ENCODE results near the gene TMEM163. TPM values are rescaled to one million over a fixed set of nuclear protein-coding genes. Genes with fewer than 3 reads are reported as not detected.

The TMEM163 gene
- total RNA-seq, 6 experiments from 2014 or later: 0.06 to 0.20 (median 0.07) TPM; not detected in 3

DNA sequence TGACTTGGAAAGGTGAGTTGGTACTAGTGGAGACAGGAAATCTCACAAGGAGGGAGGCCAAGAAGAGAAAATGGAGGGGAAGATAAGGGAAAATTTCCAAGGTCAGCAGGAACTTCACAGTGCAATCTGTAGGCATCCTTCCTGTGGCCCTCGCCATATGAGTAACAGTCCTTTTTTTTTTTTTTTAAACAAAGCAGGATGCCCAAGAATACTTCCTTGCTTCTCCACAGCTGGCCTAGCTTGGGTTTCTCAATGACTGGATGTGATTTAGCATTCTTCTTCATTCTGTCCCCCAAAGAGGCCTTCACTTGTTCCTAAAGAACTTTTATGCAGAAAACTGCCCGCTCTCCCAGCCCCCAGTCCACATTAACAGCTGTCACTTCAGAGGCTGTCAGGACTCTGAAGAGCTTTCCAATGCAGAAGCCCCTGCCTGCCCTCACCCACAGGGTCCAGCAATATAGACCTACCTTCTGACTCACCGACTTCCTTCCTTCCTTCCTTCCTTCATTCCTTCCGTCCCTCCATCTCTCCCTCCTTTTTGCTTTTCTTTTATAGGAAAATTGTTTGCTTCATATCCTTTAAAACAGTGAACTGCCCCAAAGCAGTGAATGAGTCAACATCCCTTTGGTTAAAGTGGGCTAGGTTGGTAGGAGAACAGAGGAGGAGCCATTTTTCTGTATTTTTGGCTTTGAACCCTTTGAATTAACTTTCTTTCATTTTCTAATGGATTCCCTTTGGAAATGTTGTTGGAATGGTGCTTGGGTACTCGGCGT, 292.9 kb downstream of the TMEM163 start:
- peaks cover 0 to 21% (median 0%) of the 10 kb centered on the region in 4 donors for H3K36me3 ChIP-seq
- peaks cover 0 to under 1% (median 0%) of the 10 kb centered on the region in 4 donors for H3K4me1 ChIP-seq
- ATAC-seq: no peak
- H3K27me3 ChIP-seq: no peaks in the 10 kb centered on the region
- intact Hi-C loops (cut with DNase I): no loop called here
- no peaks in the 10 kb centered on the region for H3K9me3 ChIP-seq
- no peak overlapping the region for H3K4me3 ChIP-seq
- no peak for DNase-seq
- no peak for TF ChIP-seq POLR2A (IDR thresholded peaks at IDR 0.05)
- TF ChIP-seq, protein P1, sequence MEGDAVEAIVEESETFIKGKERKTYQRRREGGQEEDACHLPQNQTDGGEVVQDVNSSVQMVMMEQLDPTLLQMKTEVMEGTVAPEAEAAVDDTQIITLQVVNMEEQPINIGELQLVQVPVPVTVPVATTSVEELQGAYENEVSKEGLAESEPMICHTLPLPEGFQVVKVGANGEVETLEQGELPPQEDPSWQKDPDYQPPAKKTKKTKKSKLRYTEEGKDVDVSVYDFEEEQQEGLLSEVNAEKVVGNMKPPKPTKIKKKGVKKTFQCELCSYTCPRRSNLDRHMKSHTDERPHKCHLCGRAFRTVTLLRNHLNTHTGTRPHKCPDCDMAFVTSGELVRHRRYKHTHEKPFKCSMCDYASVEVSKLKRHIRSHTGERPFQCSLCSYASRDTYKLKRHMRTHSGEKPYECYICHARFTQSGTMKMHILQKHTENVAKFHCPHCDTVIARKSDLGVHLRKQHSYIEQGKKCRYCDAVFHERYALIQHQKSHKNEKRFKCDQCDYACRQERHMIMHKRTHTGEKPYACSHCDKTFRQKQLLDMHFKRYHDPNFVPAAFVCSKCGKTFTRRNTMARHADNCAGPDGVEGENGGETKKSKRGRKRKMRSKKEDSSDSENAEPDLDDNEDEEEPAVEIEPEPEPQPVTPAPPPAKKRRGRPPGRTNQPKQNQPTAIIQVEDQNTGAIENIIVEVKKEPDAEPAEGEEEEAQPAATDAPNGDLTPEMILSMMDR (IDR thresholded peaks at IDR 0.05): no peak
- no peak overlapping the region for H3K27ac ChIP-seq
- 83% methylated on average over 6 of the region's 6 CpGs for WGBS (ENCODE audit: insufficient coverage, low coverage, low lambda C conversion rate, missing lambda C conversion rate)

DNA sequence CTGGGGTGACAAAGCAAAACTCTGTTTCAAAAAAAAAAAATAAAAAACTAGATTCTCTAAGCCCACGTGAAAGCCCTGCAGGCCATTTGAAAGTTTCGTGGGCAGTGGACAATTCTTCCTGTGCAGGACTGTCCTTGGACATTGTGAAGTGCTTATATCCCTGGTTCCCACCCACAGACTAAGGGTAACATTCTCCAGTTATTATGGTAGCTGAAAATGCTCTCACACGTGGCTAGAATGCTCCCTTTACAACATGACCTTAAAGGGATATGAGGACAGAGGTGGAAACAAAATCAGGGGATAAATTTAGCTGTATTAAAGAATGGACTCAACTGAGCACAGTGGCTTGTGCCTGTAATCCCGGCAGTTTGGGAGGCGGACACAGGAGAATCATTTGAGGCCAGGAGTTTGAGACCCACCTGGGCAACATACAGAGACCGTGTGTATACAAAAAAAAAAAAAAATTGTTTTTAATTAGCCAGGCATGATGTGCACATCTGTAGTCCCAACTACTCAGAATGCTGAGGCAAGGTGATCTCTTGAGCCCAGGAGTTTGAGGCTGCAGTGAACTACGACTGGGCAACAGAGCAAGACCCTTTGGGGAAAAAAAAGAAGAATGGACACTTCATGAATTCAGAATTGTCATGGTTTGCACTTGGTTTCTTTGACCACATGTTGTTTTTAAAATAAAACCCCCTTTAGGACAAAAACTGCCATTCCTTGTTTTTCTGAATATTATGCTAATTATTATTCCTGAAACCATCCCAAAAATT, 297.1 kb downstream of the TMEM163 start:
- no peaks in the 10 kb centered on the region for H3K9me3 ChIP-seq
- no peak overlapping the region for H3K27ac ChIP-seq
- no peak overlapping the region for H3K4me3 ChIP-seq
- H3K4me1 ChIP-seq: peaks cover 0 to 24% (median 5%) of the 10 kb centered on the region in 4 donors
- intact Hi-C loops (cut with DNase I): no loop called here
- TF ChIP-seq, protein P1 (IDR thresholded peaks at IDR 0.05): no peak
- TF ChIP-seq POLR2A (IDR thresholded peaks at IDR 0.05): no peak
- ATAC-seq (no peak), DNase-seq (no peak)
- peaks cover 0 to 12% (median 0%) of the 10 kb centered on the region in 4 donors for H3K36me3 ChIP-seq
- 89% methylated on average over 5 of the region's 7 CpGs for WGBS (ENCODE audit: insufficient coverage, low coverage, low lambda C conversion rate, missing lambda C conversion rate)
- H3K27me3 ChIP-seq: no peaks in the 10 kb centered on the region

DNA sequence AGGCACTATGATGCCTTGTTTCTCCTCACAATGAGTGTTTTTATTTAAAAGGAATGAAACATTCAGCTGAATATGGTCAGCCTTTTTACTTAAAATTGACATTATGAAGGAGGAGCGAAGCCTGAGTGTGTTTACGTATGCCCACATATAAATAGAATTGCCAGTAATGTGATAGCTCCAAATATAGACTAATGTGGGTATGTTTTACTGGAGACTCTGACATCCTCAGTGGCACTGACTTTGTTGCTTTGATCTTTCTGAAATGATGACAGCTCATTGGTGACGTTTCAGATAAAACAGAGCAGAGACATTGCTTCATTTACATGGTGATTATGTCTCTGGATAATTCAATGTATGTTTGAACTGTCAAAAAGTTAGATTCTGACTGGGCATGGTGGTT, 297.9 kb downstream of the TMEM163 start:
- Histone ChIP-seq H3K36me3 (peaks cover 0 to 12% (median 0%) of the 10 kb centered on the region in 4 donors), H3K4me3 (no peak overlapping the region), H3K27ac (no peak overlapping the region), H3K27me3 (no peaks in the 10 kb centered on the region), H3K4me1 (peaks cover 0 to 32% (median 5%) of the 10 kb centered on the region in 4 donors), H3K9me3 (no peaks in the 10 kb centered on the region)
- WGBS (ENCODE audit: insufficient coverage, low coverage, low lambda C conversion rate, missing lambda C conversion rate): 85% methylated on average over 3 of the region's 3 CpGs
- TF ChIP-seq, protein P1 (IDR thresholded peaks at IDR 0.05): no peak
- TF ChIP-seq POLR2A (IDR thresholded peaks at IDR 0.05): no peak
- no peak for ATAC-seq
- intact Hi-C loops (cut with DNase I): no loop called here
- no peak for DNase-seq

DNA sequence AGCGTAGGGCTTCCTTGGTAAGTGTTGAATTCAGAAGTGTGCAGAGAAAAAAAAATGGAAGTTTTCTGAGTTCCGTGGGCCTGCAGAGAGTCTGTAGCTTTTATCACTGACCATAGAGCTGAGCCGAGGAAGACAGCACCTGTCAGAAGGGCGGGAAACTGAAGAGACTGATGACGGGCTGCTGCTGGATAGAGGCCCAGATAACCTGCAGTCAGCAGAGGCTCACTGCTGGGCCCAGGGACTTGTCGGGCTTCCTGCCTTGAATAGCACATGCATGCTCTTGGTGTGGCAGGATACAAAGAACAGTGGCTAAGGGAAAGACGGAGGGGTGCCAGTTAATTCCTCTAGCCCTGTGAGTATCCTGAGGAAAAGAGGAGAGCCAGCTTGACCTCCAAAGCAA, 298.5 kb downstream of the TMEM163 start:
- Histone ChIP-seq H3K4me3 (no peak overlapping the region), H3K36me3 (peaks cover 0 to 12% (median 0%) of the 10 kb centered on the region in 4 donors), H3K27me3 (no peaks in the 10 kb centered on the region), H3K27ac (no peak overlapping the region), H3K4me1 (peaks cover 0 to 38% (median 5%) of the 10 kb centered on the region in 4 donors), H3K9me3 (no peaks in the 10 kb centered on the region)
- ATAC-seq (no peak), DNase-seq (no peak)
- TF ChIP-seq, protein P1 (IDR thresholded peaks at IDR 0.05): no peak
- no peak for TF ChIP-seq POLR2A (IDR thresholded peaks at IDR 0.05)
- 100% methylated on average over 2 of the region's 7 CpGs for WGBS (ENCODE audit: insufficient coverage, low coverage, low lambda C conversion rate, missing lambda C conversion rate)
- intact Hi-C loops (cut with DNase I): no loop called here
